ENCODE measurements around the gene FOXE1. TPM values are rescaled to one million over a fixed set of nuclear protein-coding genes. Genes with fewer than 3 reads are reported as not detected.
A peak's percentile ranks its signal among the peaks of the same experiment; 100 is the strongest.

Gene FOXE1
- total and polyA plus RNA-seq, 2 of the 13 experiments (the other 11 are each of a cell fraction or from before 2014, with no cell fraction given), result not detected

DNA sequence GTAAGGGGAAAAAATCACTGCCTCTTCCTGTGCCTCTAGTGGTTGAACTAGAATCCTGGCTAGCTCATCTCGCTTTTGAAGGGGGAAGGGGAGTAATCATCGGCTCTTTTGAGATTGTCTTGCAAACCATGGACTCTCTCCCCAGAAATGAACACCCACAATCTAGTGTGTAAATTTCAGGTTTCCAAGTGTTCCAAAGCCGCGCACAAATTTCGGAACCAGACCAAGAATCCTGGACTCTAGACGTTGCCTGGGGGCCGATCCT is 4.9 kb upstream of the FOXE1 start:
- in situ Hi-C loops (cut with HindIII; ENCODE audit: extremely low pct_ligation_motif_present, low pct_unique_long_range_greater_than_20kb) (no loop called here), intact Hi-C loops (cut with micrococcal nuclease; ENCODE audit: unreplicated experiment) (no loop called here)
- Histone ChIP-seq H2AFZ (ENCODE audit: low read length) (no peak overlapping the region), H3K27ac (ENCODE audit: extremely low read length, insufficient read depth, low read length) (no peak overlapping the region), H3K9ac (ENCODE audit: insufficient read depth, low read depth, low read length) (no peak overlapping the region), H3K4me3 (replicated peaks in 1 of 3; ENCODE audit: insufficient read depth in 1 of 3, low read depth in 2 of 3, low read length in 3 of 3) (no peak overlapping the region), H3K79me2 (ENCODE audit: insufficient read depth, low read length) (no peaks in the 10 kb centered on the region), H3K4me1 (ENCODE audit: insufficient read depth, low read length) (no peaks in the 10 kb centered on the region), H4K20me1 (ENCODE audit: insufficient read depth, low read length) (no peaks in the 10 kb centered on the region), H3K4me2 (ENCODE audit: low read depth, low read length) (no peak overlapping the region), H3K9me3 (ENCODE audit: low read length) (no peaks in the 10 kb centered on the region), H3K27me3 (ENCODE audit: control insufficient read depth in 1 of 2, insufficient read depth in 2 of 2, low read length in 2 of 2) (peaks cover 6 to 62% of the 10 kb centered on the region in 2 experiments; a peak in 4 of 5 replicates), H3K36me3 (replicated peaks in 1 of 2; ENCODE audit: control insufficient read depth in 1 of 2, insufficient read depth in 2 of 2, low read length in 2 of 2) (no peaks in the 10 kb centered on the region)
- ATAC-seq (0 out of 3 replicates have a peak, but pooled peaks have one; percentile 27), FAIRE-seq (no peak), DNase-seq (ENCODE audit: low spot score) (no peak)
- ChIA-PET CTCF (ENCODE audit: low intra/inter-chr PET ratio, low total read pairs) (no interaction called here), POLR2A (no interaction called here)
- no peak for TF ChIP-seq POLR2G (IDR thresholded peaks at IDR 0.05; ENCODE audit: low read depth, low read length)
- TF ChIP-seq ATM (IDR thresholded peaks at IDR 0.05; ENCODE audit: borderline replicate concordance), result no peak
- TF ChIP-seq SMAD3 (CRISPR knock-in tag; IDR thresholded peaks at IDR 0.05), result no peak
- TF ChIP-seq ZNF572 (CRISPR knock-in tag; IDR thresholded peaks at IDR 0.05), result no peak
- no peak for TF ChIP-seq ETV5 (CRISPR knock-in tag; IDR thresholded peaks at IDR 0.05; ENCODE audit: borderline replicate concordance)
- TF ChIP-seq ISL2 (CRISPR knock-in tag; IDR thresholded peaks at IDR 0.05), result no peak
- no peak for TF ChIP-seq IKZF1 (IDR thresholded peaks at IDR 0.05)
- TF ChIP-seq, protein P1, sequence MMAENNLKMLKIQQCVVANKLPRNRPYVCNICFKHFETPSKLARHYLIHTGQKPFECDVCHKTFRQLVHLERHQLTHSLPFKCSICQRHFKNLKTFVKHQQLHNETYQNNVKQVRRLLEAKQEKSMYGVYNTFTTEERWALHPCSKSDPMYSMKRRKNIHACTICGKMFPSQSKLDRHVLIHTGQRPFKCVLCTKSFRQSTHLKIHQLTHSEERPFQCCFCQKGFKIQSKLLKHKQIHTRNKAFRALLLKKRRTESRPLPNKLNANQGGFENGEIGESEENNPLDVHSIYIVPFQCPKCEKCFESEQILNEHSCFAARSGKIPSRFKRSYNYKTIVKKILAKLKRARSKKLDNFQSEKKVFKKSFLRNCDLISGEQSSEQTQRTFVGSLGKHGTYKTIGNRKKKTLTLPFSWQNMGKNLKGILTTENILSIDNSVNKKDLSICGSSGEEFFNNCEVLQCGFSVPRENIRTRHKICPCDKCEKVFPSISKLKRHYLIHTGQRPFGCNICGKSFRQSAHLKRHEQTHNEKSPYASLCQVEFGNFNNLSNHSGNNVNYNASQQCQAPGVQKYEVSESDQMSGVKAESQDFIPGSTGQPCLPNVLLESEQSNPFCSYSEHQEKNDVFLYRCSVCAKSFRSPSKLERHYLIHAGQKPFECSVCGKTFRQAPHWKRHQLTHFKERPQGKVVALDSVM (CRISPR knock-in tag; IDR thresholded peaks at IDR 0.05), result no peak
- TF ChIP-seq, protein P2, sequence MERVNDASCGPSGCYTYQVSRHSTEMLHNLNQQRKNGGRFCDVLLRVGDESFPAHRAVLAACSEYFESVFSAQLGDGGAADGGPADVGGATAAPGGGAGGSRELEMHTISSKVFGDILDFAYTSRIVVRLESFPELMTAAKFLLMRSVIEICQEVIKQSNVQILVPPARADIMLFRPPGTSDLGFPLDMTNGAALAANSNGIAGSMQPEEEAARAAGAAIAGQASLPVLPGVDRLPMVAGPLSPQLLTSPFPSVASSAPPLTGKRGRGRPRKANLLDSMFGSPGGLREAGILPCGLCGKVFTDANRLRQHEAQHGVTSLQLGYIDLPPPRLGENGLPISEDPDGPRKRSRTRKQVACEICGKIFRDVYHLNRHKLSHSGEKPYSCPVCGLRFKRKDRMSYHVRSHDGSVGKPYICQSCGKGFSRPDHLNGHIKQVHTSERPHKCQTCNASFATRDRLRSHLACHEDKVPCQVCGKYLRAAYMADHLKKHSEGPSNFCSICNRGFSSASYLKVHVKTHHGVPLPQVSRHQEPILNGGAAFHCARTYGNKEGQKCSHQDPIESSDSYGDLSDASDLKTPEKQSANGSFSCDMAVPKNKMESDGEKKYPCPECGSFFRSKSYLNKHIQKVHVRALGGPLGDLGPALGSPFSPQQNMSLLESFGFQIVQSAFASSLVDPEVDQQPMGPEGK (CRISPR knock-in tag; IDR thresholded peaks at IDR 0.05), result no peak
- no peak for TF ChIP-seq SETDB1 (CRISPR knock-in tag; IDR thresholded peaks at IDR 0.05; ENCODE audit: borderline replicate concordance)
- TF ChIP-seq HOXA3 (CRISPR knock-in tag; IDR thresholded peaks at IDR 0.05), result no peak
- 19% methylated on average over 5 of the region's 7 CpGs for WGBS (ENCODE audit: low lambda C conversion rate)
- no TSS peak for BruUV-seq (replicated peaks)
